ENCODE measurements around the gene TMEM179B.
A peak's percentile ranks its signal among the peaks of the same experiment; 100 is the strongest.
"Not testable (repeated sequence)": the region's sequence is repeated elsewhere in the genome, so short reads cannot be mapped to it uniquely, and the experiment has no call there.

TMEM179B gene

DNA sequence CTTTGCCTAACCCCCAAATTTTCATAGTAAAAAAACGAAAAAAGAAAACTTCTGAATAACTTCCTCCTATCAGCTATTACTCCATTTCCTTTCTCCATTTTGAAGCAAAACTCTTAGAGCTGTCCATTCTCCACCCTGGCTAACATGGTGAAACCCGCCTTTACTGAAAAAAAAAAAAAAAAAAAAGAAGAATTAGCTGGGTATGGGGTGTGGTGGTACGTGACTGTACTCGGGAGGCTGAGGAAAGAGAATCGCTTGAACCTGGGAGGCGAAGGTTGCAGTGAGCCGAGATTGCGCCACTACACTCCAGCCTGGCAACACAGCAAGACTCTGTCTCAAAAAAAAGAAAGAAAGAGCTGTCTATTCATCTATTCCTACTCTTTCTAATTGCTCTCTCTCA is 29.4 kb downstream of the TMEM179B start:
- H3K4me3 ChIP-seq: no peak overlapping the region
- H3K27ac ChIP-seq: no peak overlapping the region
- no peak overlapping the region for H3K9ac ChIP-seq (ENCODE audit: insufficient read length)

GRCh38 chr11:62817129-62817528 is 29.9 kb downstream of the TMEM179B start:
- H3K27ac ChIP-seq: peak overlapping the region; percentile 15; the same call in 1 of the 2 replicates
- no peaks in the 10 kb centered on the region for H3K9me3 ChIP-seq (ENCODE audit: low read depth, low read length)
- DNase-seq (ENCODE audit: low read depth, low spot score): no peak
- TF ChIP-seq EZH2 (IDR thresholded peaks at IDR 0.05) (no peak), FOXP2 (optimal IDR thresholded peaks at IDR 0.05; ENCODE audit: control extremely low read depth, extremely low read length, insufficient read depth) (no peak)
- H3K36me3 ChIP-seq (ENCODE audit: insufficient read depth, low read length): peaks cover 19% of the 10 kb centered on the region
- peak overlapping the region; percentile 55 for H3K9ac ChIP-seq (ENCODE audit: insufficient read length)
- no peak overlapping the region for H3K4me3 ChIP-seq

More for the DNA sequence above, 29.4 kb downstream of the TMEM179B start:
- Histone ChIP-seq H3K36me3 (ENCODE audit: insufficient read depth, low read length) (peaks cover 17% of the 10 kb centered on the region), H3K9me3 (ENCODE audit: low read depth, low read length) (no peaks in the 10 kb centered on the region)
- DNase-seq (ENCODE audit: low read depth, low spot score): no peak
- TF ChIP-seq FOXP2 (optimal IDR thresholded peaks at IDR 0.05; ENCODE audit: control extremely low read depth, extremely low read length, insufficient read depth): no peak
- TF ChIP-seq POLR2AphosphoS5 (IDR thresholded peaks at IDR 0.05; ENCODE audit: borderline replicate concordance, low read depth, low read length): no peak
- TF ChIP-seq EZH2 (IDR thresholded peaks at IDR 0.05): no peak

GRCh38 chr11:62823677-62824076 is 36.5 kb downstream of the TMEM179B start:
- Histone ChIP-seq H3K27ac (no peak overlapping the region), H3K4me3 (no peak overlapping the region), H3K9me3 (ENCODE audit: low read depth, low read length) (no peaks in the 10 kb centered on the region), H3K9ac (ENCODE audit: insufficient read length) (no peak overlapping the region), H3K36me3 (ENCODE audit: insufficient read depth, low read length) (peaks cover 57% of the 10 kb centered on the region; the same call in 1 of the 2 replicates)
- no peak for DNase-seq (ENCODE audit: low read depth, low spot score)
- TF ChIP-seq FOXP2 (optimal IDR thresholded peaks at IDR 0.05; ENCODE audit: control extremely low read depth, extremely low read length, insufficient read depth) (no peak), EZH2 (IDR thresholded peaks at IDR 0.05) (no peak), POLR2AphosphoS5 (IDR thresholded peaks at IDR 0.05; ENCODE audit: borderline replicate concordance, low read depth, low read length) (no peak)

DNA sequence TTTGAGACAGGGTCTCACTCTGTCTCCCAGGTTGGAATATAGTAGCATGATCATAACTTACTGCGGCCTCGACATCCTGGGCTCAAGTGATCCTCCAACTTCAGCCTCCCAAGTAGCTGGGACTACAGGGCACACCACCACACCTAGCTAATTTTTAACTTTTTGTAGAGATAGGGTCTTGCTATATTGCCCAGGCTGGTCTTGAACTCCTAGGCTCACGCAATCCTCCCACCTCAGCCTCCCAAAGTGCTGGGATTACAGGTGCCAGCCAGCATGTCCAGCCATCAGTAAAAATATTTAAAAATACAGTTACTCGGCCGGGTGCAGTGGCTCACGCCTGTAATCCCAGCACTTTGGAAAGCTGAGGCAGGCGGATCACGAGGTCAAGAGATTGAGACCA is 40.9 kb downstream of the TMEM179B start:
- H3K9ac ChIP-seq (ENCODE audit: insufficient read length); H3K9me3 ChIP-seq (ENCODE audit: low read depth, low read length); H3K4me3 ChIP-seq; DNase-seq (ENCODE audit: low read depth, low spot score); H3K27ac ChIP-seq: not testable (repeated sequence)
- peaks cover 34% of the 10 kb centered on the region; the same call in 1 of the 2 replicates for H3K36me3 ChIP-seq (ENCODE audit: insufficient read depth, low read length)

DNA sequence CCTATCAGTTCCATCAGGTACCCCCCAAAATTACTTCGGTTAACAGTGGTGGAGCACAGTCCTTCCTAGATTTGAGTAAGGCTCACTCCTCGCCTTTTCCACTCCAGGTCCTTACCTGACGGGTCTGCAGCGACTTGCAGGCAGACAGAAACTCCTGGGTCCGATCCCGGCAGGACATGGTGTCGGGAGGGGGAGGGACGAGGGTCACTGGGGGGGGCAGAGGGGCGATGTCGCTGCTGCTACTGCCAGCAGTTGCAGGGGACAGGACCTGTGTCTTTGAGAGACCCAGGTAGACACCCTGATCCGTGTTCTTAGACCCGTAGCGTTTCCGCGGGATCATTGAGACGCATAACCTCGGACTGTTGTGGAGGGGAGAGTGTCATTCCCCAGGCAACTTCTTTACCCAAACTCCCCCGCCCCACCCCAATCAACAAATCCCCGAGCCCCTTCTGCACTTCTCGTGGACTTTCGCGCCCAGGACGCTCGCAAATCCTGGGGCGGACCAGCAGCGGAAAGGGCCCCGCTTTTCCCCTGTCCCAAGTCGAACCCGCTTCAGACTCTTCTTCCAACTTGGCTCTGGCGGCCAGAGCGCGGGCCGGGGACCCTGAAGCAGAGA is 43.8 kb downstream of the TMEM179B start:
- H3K27ac ChIP-seq: peak overlapping the region; percentile 38; the same call in 1 of the 2 replicates
- H3K4me3 ChIP-seq: peak overlapping the region; percentile 94
- H3K36me3 ChIP-seq (ENCODE audit: insufficient read depth, low read length): peaks cover 31% of the 10 kb centered on the region
- peak overlapping the region; percentile 92 for H3K9ac ChIP-seq (ENCODE audit: insufficient read length)
- no peak for DNase-seq (ENCODE audit: low read depth, low spot score)
- H3K9me3 ChIP-seq (ENCODE audit: low read depth, low read length): no peaks in the 10 kb centered on the region
- TF ChIP-seq FOXP2 (optimal IDR thresholded peaks at IDR 0.05; ENCODE audit: control extremely low read depth, extremely low read length, insufficient read depth) (no peak), EZH2 (IDR thresholded peaks at IDR 0.05) (no peak), POLR2AphosphoS5 (IDR thresholded peaks at IDR 0.05; ENCODE audit: borderline replicate concordance, low read depth, low read length) (no peak)

DNA sequence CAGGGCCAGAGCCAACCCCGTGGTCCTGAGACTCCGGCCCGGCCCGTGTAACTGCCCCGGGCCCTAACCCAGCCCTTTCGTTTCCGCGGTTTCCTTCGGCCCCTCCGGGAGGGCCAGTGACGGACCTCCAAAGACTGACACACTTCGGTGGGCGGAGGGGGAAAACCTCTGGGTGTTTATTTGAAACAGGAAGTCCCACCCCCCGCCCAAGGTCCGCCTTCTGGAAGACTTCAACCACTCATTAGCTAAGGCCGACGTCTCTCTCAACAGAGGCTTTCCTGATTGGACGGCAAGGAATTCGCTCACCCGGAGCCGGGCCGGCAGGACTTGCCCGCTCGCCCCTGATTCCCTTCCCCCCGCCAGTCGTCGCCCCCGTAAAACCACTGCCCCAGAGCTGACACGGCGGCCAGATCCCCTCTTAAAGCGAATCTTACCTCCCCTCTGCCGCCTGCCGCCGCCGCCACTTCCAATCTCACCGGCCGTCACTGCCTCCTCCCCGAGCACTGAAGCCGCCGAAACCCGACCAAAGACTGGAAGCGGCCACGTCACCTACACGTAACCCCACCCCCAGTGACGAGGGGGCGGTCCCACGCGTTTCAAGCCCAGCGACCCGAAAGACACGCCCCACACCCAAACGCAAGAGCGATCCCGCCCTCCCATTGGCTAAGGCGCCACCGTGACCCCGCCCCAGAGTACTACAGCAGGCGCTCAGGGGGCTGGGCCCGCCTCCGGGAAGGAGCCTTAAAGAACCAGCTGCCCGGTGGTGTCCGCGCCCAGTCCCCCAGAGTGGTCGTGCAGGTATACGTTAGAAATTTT is 44.5 kb downstream of the TMEM179B start, which contains the start of gene STX5:
Gene STX5 (minus strand): TSS at position 532 of the 816 bp plus-strand sequence. CDS start 808 bp downstream, outside the sequence.
- H3K9ac ChIP-seq (ENCODE audit: insufficient read length): peak within 1 kb of the TSS; percentile 92
- H3K4me3 ChIP-seq: peak within 1 kb of the TSS; percentile 94
- peaks cover 36% of the 10 kb centered on the region for H3K36me3 ChIP-seq (ENCODE audit: insufficient read depth, low read length)
- no peaks in the 10 kb centered on the region for H3K9me3 ChIP-seq (ENCODE audit: low read depth, low read length)
- peak within 1 kb of the TSS; percentile 82 for H3K27ac ChIP-seq
- TF ChIP-seq POLR2AphosphoS5 (IDR thresholded peaks at IDR 0.05; ENCODE audit: borderline replicate concordance, low read depth, low read length) (peak; percentile 76; the same call in 1 of the 2 replicates), EZH2 (IDR thresholded peaks at IDR 0.05) (no peak), FOXP2 (optimal IDR thresholded peaks at IDR 0.05; ENCODE audit: control extremely low read depth, extremely low read length, insufficient read depth) (peak; percentile 67)
- peak; percentile 90 for DNase-seq (ENCODE audit: low read depth, low spot score)

- Histone ChIP-seq H3K36me3 (ENCODE audit: insufficient read depth, low read length) (peaks cover 36% of the 10 kb centered on the region), H3K4me3 (peak within 1 kb of the TSS; percentile 94), H3K9me3 (ENCODE audit: low read depth, low read length) (no peaks in the 10 kb centered on the region), H3K9ac (ENCODE audit: insufficient read length) (peak within 1 kb of the TSS; percentile 92), H3K27ac (peak within 1 kb of the TSS; percentile 82)
- DNase-seq (ENCODE audit: low read depth, low spot score): no peak
- TF ChIP-seq FOXP2 (optimal IDR thresholded peaks at IDR 0.05; ENCODE audit: control extremely low read depth, extremely low read length, insufficient read depth) (no peak), EZH2 (IDR thresholded peaks at IDR 0.05) (no peak), POLR2AphosphoS5 (IDR thresholded peaks at IDR 0.05; ENCODE audit: borderline replicate concordance, low read depth, low read length) (no peak)
Observed at GRCh38 chr11:62832336-62833234, 45.4 kb downstream of the TMEM179B start, which contains the start of gene TEX54. TSS of gene TEX54 (minus strand) at chr11:62832841.

DNA sequence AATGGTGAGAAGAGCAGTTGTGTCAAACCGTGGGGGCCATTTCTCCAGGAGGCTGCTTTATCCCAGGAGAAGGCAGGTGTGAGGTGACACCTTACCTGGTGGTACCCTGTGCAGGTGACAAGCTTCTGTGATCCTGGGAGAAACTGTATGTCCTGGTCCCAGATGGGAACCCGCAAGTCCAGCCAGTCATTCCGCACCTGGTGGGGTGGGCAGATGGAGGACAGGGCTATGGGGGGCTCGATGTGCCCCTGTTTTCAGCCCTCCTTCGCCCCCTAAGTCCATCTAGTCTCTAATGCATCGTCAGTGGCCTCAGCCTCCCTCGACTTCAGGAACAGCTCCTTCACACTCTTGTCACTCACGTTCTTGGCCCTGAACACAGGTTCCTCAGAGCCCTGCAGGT is 48.1 kb downstream of the TMEM179B start:
- Histone ChIP-seq H3K4me3 (no peak overlapping the region), H3K36me3 (ENCODE audit: insufficient read depth, low read length) (peaks cover 42% of the 10 kb centered on the region), H3K9ac (ENCODE audit: insufficient read length) (no peak overlapping the region), H3K9me3 (ENCODE audit: low read depth, low read length) (no peaks in the 10 kb centered on the region), H3K27ac (no peak overlapping the region)
- DNase-seq (ENCODE audit: low read depth, low spot score): no peak
- TF ChIP-seq EZH2 (IDR thresholded peaks at IDR 0.05) (no peak), POLR2AphosphoS5 (IDR thresholded peaks at IDR 0.05; ENCODE audit: borderline replicate concordance, low read depth, low read length) (no peak)

Measured in SK-N-MC (cell line).